HCT116 (cell line): ENCODE data around the gene SUSD2. TPM values are rescaled to one million over a fixed set of nuclear protein-coding genes. Genes with fewer than 3 reads are reported as not detected.

Source experiments
- ATAC-seq: fragments of 200-7000 bp; cut with Tn5 transposase; 2 replicates; pipeline ENCODE4 v1.9.1; 2020; ENCODE audit warnings: mild to moderate bottlenecking, moderate library complexity
- BruUV-seq: library from RNA; stranded (reverse); fragments of 400-500 nt; replicated peaks from 2 replicates; lab custom pipeline; 2021; lab: Mats Ljungman, UMichigan
- CTCF ChIA-PET: fragments of 300-600 bp; sonication (Branson Sonifier 250); formaldehyde crosslinking; loops from one replicate; lab custom pipeline; 2021; ENCODE audit warnings: antibody characterized with exemption; lab: Charles Lee
- POLR2A ChIA-PET: fragments of 300-600, 350-600 bp; sonication (Branson Sonifier 250); formaldehyde crosslinking; loops from one replicate; lab custom pipeline; 2021; ENCODE audit warnings: antibody characterized with exemption; lab: Charles Lee
- RAD21 ChIA-PET, 2 experiments: fragments of 300-600 bp; sonication (Branson Sonifier 250); formaldehyde crosslinking; loops; one replicate each; lab custom pipeline; 2023; ENCODE audit warnings: low total read pairs in 2 of 2; ENCODE audit not compliant: uncharacterized antibody in 2 of 2, unreplicated experiment in 2 of 2, low non-redundant PET in 1 of 2; lab: Charles Lee
- DNase-seq: peaks from one replicate; pipeline ENCODE4 v3.0.0-alpha.2; 2010; ENCODE audit warnings: low read depth, low spot score
- H2AFZ ChIP-seq: fragments of 200-600 bp; shearing (Covaris generic), sonication (generic); 2 replicates; pipeline ENCODE4 v1.6.1; 2017; ENCODE audit warnings: low read depth, mixed run types, mixed read lengths, antibody characterized with exemption, low read length; ENCODE audit not compliant: poor library complexity, severe bottlenecking
- H3K27ac ChIP-seq: 2 replicates; pipeline ENCODE4 v1.5.1; 2012; ENCODE audit warnings: low read depth, low read length
- H3K27me3 ChIP-seq: fragments of 200-600 bp; sonication (generic); 2 replicates; pipeline ENCODE4 v1.6.1; 2016; ENCODE audit warnings: mixed run types, low read length, mixed read lengths; ENCODE audit not compliant: insufficient read depth
- H3K36me3 ChIP-seq, 2 experiments: fragments of 200-500 bp in 1 of 2; fragments of 200-600 bp in 1 of 2; sonication (Bioruptor generic) in 1 of 2; sonication (generic) in 1 of 2; 2 replicates each; pipeline versions ENCODE4 v1.5.1 to v1.6.1; 2014 to 2016; ENCODE audit warnings: low read length in 2 of 2, inconsistent platforms in 1 of 2, mixed read lengths in 1 of 2, mixed run types in 1 of 2; ENCODE audit not compliant: insufficient read depth in 2 of 2, control insufficient read depth in 1 of 2
- H3K4me1 ChIP-seq, 2 experiments: fragments of 200-600 bp in 1 of 2; sonication (generic) in 1 of 2; 2 replicates each; pipeline versions ENCODE4 v1.5.1 to v1.6.1; 2012 to 2017; ENCODE audit warnings: low read length in 2 of 2, inconsistent platforms in 1 of 2, mild to moderate bottlenecking in 1 of 2, mixed read lengths in 1 of 2, mixed run types in 1 of 2, moderate library complexity in 1 of 2; ENCODE audit not compliant: insufficient read depth in 2 of 2, control insufficient read depth in 1 of 2
- H3K4me2 ChIP-seq: fragments of 200-600 bp; sonication (generic); 2 replicates; pipeline ENCODE4 v1.6.1; 2017; ENCODE audit warnings: mixed run types, low read length, mixed read lengths
- H3K4me3 ChIP-seq, 2 experiments: fragments of 200-600 bp in 1 of 2; sonication (generic) in 1 of 2; replicated peaks in 1 of 2; 2 replicates each; pipeline ENCODE4 v1.5.1; 2011 to 2016; ENCODE audit warnings: low read length in 2 of 2, control low read depth in 1 of 2, low read depth in 1 of 2, mild to moderate bottlenecking in 1 of 2, mixed read lengths in 1 of 2, mixed run types in 1 of 2
- H3K79me2 ChIP-seq: fragments of 200-600 bp; sonication (generic); 2 replicates; pipeline ENCODE4 v1.6.1; 2017; ENCODE audit warnings: mild to moderate bottlenecking, mixed run types, low read length, moderate library complexity, mixed read lengths; ENCODE audit not compliant: insufficient read depth
- H3K9ac ChIP-seq: fragments of 200-600 bp; sonication (generic); 2 replicates; pipeline ENCODE4 v1.6.1; 2016; ENCODE audit warnings: low read length, mixed read lengths
- H3K9me2 ChIP-seq: fragments of 200-600 bp; sonication (generic), shearing (Covaris generic); 2 replicates; pipeline ENCODE4 v1.6.1; 2017; ENCODE audit warnings: mixed run types, mild to moderate bottlenecking, moderate library complexity; ENCODE audit not compliant: insufficient read depth
- H3K9me3 ChIP-seq, 2 experiments: fragments of 200-500 bp in 1 of 2; fragments of 200-600 bp in 1 of 2; sonication (Bioruptor generic) in 1 of 2; sonication (generic) in 1 of 2; 2 replicates each; pipeline ENCODE4 v1.6.1; 2014 to 2017; ENCODE audit warnings: low read length in 2 of 2, mixed read lengths in 2 of 2, inconsistent platforms in 1 of 2, low read depth in 1 of 2, mild to moderate bottlenecking in 1 of 2, mixed run types in 1 of 2, moderate library complexity in 1 of 2; ENCODE audit not compliant: control insufficient read depth in 1 of 2, insufficient read depth in 1 of 2
- H4K20me1 ChIP-seq: fragments of 200-600 bp; sonication (generic), shearing (Covaris generic); 2 replicates; pipeline ENCODE4 v1.6.1; 2017; ENCODE audit warnings: mixed run types, mild to moderate bottlenecking, moderate library complexity; ENCODE audit not compliant: insufficient read depth
- ATF3 ChIP-seq: IDR thresholded peaks from 2 replicates; pipeline ENCODE4 v1.6.1; 2012
- CBX3 ChIP-seq: IDR thresholded peaks from 2 replicates; pipeline ENCODE4 v1.6.1; 2012; ENCODE audit warnings: low read depth
- CEBPB ChIP-seq: IDR thresholded peaks from 2 replicates; pipeline ENCODE4 v1.6.1; 2012; ENCODE audit warnings: low read depth
- EZH2 ChIP-seq: fragments of 200-600 bp; sonication (generic); IDR thresholded peaks from 2 replicates; pipeline ENCODE4 v1.6.1; 2017; ENCODE audit warnings: antibody characterized with exemption, mixed run types
- EZH2phosphoT487 ChIP-seq: fragments of 200-600 bp; IDR thresholded peaks from 2 replicates; pipeline ENCODE4 v1.6.1; 2018; ENCODE audit warnings: antibody characterized with exemption, borderline replicate concordance
- FOSL1 ChIP-seq: IDR thresholded peaks from 2 replicates; pipeline ENCODE4 v1.6.1; 2012; ENCODE audit warnings: low read depth
- JUND ChIP-seq: IDR thresholded peaks from 2 replicates; pipeline ENCODE4 v1.6.1; 2012
- MAX ChIP-seq: IDR thresholded peaks from 2 replicates; pipeline ENCODE4 v1.6.1; 2012
- POLR2AphosphoS5 ChIP-seq: IDR thresholded peaks from 2 replicates; pipeline ENCODE4 v1.6.1; 2011; ENCODE audit warnings: mild to moderate bottlenecking, low read depth, low read length, moderate library complexity
- RAD21 ChIP-seq: IDR thresholded peaks from 2 replicates; pipeline ENCODE4 v1.6.1; 2012; ENCODE audit warnings: low read depth, mild to moderate bottlenecking
- SRF ChIP-seq: IDR thresholded peaks from 2 replicates; pipeline ENCODE4 v1.6.1; 2012; ENCODE audit warnings: low read depth
- ZFX ChIP-seq: fragments of 450-650 bp; IDR thresholded peaks from 2 replicates; pipeline ENCODE4 v1.6.1; 2017
- ZNF274 ChIP-seq: fragments of 200-500 bp; sonication (Bioruptor generic); IDR thresholded peaks from 2 replicates; pipeline ENCODE4 v1.6.1; 2014; ENCODE audit warnings: mild to moderate bottlenecking, low read depth, low read length, inconsistent platforms
- intact Hi-C: fragments of 100-400 bp; cut with micrococcal nuclease; formaldehyde crosslinking; loops from 2 replicates; pipeline ENCODE4 v1.10.0; 2022
- total RNA-seq: library from RNA; stranded (reverse); gene quantifications from one replicate; pipeline ENCODE4 v1.2.1, GENCODE V29; 2021; ENCODE audit not compliant: unreplicated experiment
- TF ChIP-seq, protein P1 (sequence below): IDR thresholded peaks from 2 replicates; pipeline ENCODE4 v1.6.1; 2012; ENCODE audit warnings: low read depth

The SUSD2 gene
- total RNA-seq, 1 experiment from 2014 or later = 6.6 TPM

- TF ChIP-seq, protein P1, sequence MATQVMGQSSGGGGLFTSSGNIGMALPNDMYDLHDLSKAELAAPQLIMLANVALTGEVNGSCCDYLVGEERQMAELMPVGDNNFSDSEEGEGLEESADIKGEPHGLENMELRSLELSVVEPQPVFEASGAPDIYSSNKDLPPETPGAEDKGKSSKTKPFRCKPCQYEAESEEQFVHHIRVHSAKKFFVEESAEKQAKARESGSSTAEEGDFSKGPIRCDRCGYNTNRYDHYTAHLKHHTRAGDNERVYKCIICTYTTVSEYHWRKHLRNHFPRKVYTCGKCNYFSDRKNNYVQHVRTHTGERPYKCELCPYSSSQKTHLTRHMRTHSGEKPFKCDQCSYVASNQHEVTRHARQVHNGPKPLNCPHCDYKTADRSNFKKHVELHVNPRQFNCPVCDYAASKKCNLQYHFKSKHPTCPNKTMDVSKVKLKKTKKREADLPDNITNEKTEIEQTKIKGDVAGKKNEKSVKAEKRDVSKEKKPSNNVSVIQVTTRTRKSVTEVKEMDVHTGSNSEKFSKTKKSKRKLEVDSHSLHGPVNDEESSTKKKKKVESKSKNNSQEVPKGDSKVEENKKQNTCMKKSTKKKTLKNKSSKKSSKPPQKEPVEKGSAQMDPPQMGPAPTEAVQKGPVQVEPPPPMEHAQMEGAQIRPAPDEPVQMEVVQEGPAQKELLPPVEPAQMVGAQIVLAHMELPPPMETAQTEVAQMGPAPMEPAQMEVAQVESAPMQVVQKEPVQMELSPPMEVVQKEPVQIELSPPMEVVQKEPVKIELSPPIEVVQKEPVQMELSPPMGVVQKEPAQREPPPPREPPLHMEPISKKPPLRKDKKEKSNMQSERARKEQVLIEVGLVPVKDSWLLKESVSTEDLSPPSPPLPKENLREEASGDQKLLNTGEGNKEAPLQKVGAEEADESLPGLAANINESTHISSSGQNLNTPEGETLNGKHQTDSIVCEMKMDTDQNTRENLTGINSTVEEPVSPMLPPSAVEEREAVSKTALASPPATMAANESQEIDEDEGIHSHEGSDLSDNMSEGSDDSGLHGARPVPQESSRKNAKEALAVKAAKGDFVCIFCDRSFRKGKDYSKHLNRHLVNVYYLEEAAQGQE = no peak
- TF ChIP-seq ZFX (no peak), EZH2 (no peak), JUND (peak; percentile 88), EZH2phosphoT487 (no peak)
Observed at GRCh38 chr22:24208012-24208749, 26.9 kb downstream of the SUSD2 start (continued).

DNA sequence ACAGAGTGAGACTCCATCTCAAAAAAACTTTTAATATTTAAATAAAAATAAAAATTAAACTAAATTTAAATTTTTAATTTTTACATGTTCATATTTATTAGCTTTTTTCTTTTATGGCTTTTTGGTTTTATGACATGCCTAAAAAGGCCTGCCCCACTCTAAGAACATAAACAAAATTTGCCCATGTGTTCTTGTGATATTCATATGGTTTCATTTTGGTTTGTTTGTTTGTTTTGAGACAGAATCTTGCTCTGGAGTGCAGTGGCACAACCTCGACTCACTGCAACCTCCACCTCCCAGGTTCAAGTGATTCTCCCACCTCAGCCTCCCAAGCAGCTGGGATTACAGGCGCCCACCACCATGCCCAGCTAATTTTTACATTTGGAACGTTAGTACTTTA is 27.7 kb downstream of the SUSD2 start:
- Histone ChIP-seq H2AFZ (no peak overlapping the region), H4K20me1 (no peaks in the 10 kb centered on the region), H3K9ac (peak overlapping the region; percentile 65), H3K27ac (peak overlapping the region; percentile 100), H3K27me3 (no peaks in the 10 kb centered on the region), H3K9me2 (no peaks in the 10 kb centered on the region), H3K4me3 (no peak overlapping the region), H3K36me3 (no peaks in the 10 kb centered on the region), H3K4me1 (peaks cover 64 to 74% of the 10 kb centered on the region in 2 experiments), H3K4me2 (peak overlapping the region; percentile 38), H3K79me2 (no peaks in the 10 kb centered on the region), H3K9me3 (no peaks in the 10 kb centered on the region)
- RAD21 ChIA-PET = no interaction called here
- no peak for ATAC-seq
- POLR2A ChIA-PET = no interaction called here
- no peak for DNase-seq
- intact Hi-C loops = no loop called here
- no TSS peak for BruUV-seq
- CTCF ChIA-PET = interaction anchor here (0.9 to 2.1 kb wide), 3 partner anchors 19 to 34 kb away, joined by 3 to 6 read pairs (median 3); no protein-coding TSS in a partner anchor
- TF ChIP-seq JUND (no peak), EZH2phosphoT487 (no peak), CBX3 (no peak), SRF (no peak), ZFX (no peak), RAD21 (no peak), MAX (no peak), ZNF274 (no peak), CEBPB (no peak), ATF3 (no peak), FOSL1 (no peak), POLR2AphosphoS5 (no peak)
- TF ChIP-seq, protein P1 = no peak
